ENCODE measurements around the gene TMEM258. TPM values are rescaled to one million over a fixed set of nuclear protein-coding genes. Genes with fewer than 3 reads are reported as not detected.

TMEM258 gene
- total and polyA plus RNA-seq, 10 donors, result 52.4 to 185 (median 80.0) TPM

- Histone ChIP-seq H3K27me3 (replicated peaks in 1 of 7) (no peaks in the 10 kb centered on the region), H3K36me3 (peaks cover 0 to 86% (median 15%) of the 10 kb centered on the region in 6 donors), H3K9me3 (no peaks in the 10 kb centered on the region), H3K27ac (no peak overlapping the region), H3K4me1 (no peaks in the 10 kb centered on the region), H3K4me3 (no peak overlapping the region)
- DNase-seq, result peak; percentile 5
- intact Hi-C loops (cut with DNase I; ENCODE audit: low total_unique reads), result no loop called here
- TF ChIP-seq POLR2A (IDR thresholded peaks at IDR 0.05), result no peak
- TF ChIP-seq POLR2AphosphoS5 (IDR thresholded peaks at IDR 0.05), result no peak
- no peak for TF ChIP-seq CTCF (IDR thresholded peaks at IDR 0.05 in 8 of 11, conservative IDR thresholded peaks at IDR 0.05 in 3 of 11)
- WGBS, 5 donors, result 56 to 90% (median 76%) methylated on average over 1 of the region's 1 CpG
Measured at GRCh38 chr11:61805146-61805545, 12.7 kb upstream of the TMEM258 start.

- 85 to 95% (median 90%) methylated on average over 3 of the region's 3 CpGs for WGBS, 5 donors
- TF ChIP-seq CTCF (IDR thresholded peaks at IDR 0.05 in 8 of 11, conservative IDR thresholded peaks at IDR 0.05 in 3 of 11), result no peak
- TF ChIP-seq POLR2A (IDR thresholded peaks at IDR 0.05), result no peak
- peaks cover 0 to 75% (median 15%) of the 10 kb centered on the region in 6 donors for H3K36me3 ChIP-seq
- H3K27ac ChIP-seq, result no peak overlapping the region
- no peaks in the 10 kb centered on the region for H3K9me3 ChIP-seq
- H3K4me1 ChIP-seq, result peaks cover 0 to 8% (median 2%) of the 10 kb centered on the region in 6 donors
- no peak overlapping the region for H3K4me3 ChIP-seq
- intact Hi-C loops (cut with DNase I; ENCODE audit: low total_unique reads), result no loop called here
- DNase-seq, result peak; percentile 29
- H3K27me3 ChIP-seq (replicated peaks in 1 of 7), result no peaks in the 10 kb centered on the region
Measured at GRCh38 chr11:61803889-61804647, 11.7 kb upstream of the TMEM258 start.

- Histone ChIP-seq H3K4me1 (peaks cover 0 to 13% (median 3%) of the 10 kb centered on the region in 6 donors), H3K27me3 (replicated peaks in 1 of 7) (no peaks in the 10 kb centered on the region), H3K27ac (no peak overlapping the region), H3K36me3 (peaks cover 0 to 68% (median 11%) of the 10 kb centered on the region in 6 donors), H3K4me3 (no peak overlapping the region), H3K9me3 (no peaks in the 10 kb centered on the region)
- peak; percentile 34 for DNase-seq
- intact Hi-C loops (cut with DNase I; ENCODE audit: low total_unique reads), result no loop called here
- TF ChIP-seq POLR2A (IDR thresholded peaks at IDR 0.05) (no peak), POLR2AphosphoS5 (IDR thresholded peaks at IDR 0.05) (no peak), CTCF (IDR thresholded peaks at IDR 0.05 in 8 of 11, conservative IDR thresholded peaks at IDR 0.05 in 3 of 11) (no peak)
- 87 to 95% (median 92%) methylated on average over 5 to 6 of the region's 6 CpGs for WGBS, 5 donors
Measured at GRCh38 chr11:61802605-61803004, 10.2 kb upstream of the TMEM258 start.
